ENCODE data around the gene PTK6. TPM values are rescaled to one million over a fixed set of nuclear protein-coding genes. Genes with fewer than 3 reads are reported as not detected.
A peak's percentile ranks its signal among the peaks of the same experiment; 100 is the strongest.

PTK6 gene
- total RNA-seq, 1 donor from 2014 or later = not detected

- intact Hi-C loops (cut with micrococcal nuclease) = no loop called here
- no peak for TF ChIP-seq CTCF (IDR thresholded peaks at IDR 0.05; ENCODE audit: borderline replicate concordance)
- DNase-seq = no peak
- Histone ChIP-seq H3K27ac (replicated peaks) (peak overlapping the region; percentile 94), H3K4me3 (no peak overlapping the region), H3K36me3 (no peaks in the 10 kb centered on the region), H3K9me3 (replicated peaks) (peaks cover 23% of the 10 kb centered on the region), H3K27me3 (ENCODE audit: low read depth) (peaks cover 64% of the 10 kb centered on the region), H3K4me1 (peaks cover 47% of the 10 kb centered on the region)
Measured at GRCh38 chr20:63502671-63503172, 34.5 kb downstream of the PTK6 start.

GRCh38 chr20:63501818-63502670 lies 35.1 kb downstream of the PTK6 start:
- peaks cover 48% of the 10 kb centered on the region for H3K4me1 ChIP-seq
- no peaks in the 10 kb centered on the region for H3K36me3 ChIP-seq
- peak overlapping the region; percentile 94 for H3K27ac ChIP-seq (replicated peaks)
- H3K4me3 ChIP-seq = peak overlapping the region; percentile 23
- H3K27me3 ChIP-seq (ENCODE audit: low read depth) = peaks cover 71% of the 10 kb centered on the region
- peak; percentile 81 for DNase-seq
- TF ChIP-seq CTCF (IDR thresholded peaks at IDR 0.05; ENCODE audit: borderline replicate concordance) = no peak
- H3K9me3 ChIP-seq (replicated peaks) = peaks cover 23% of the 10 kb centered on the region
- intact Hi-C loops (cut with micrococcal nuclease) = no loop called here

GRCh38 chr20:63500902-63501817 lies 36.0 kb downstream of the PTK6 start:
- peaks cover 56% of the 10 kb centered on the region for H3K4me1 ChIP-seq
- peak overlapping the region; percentile 94 for H3K27ac ChIP-seq (replicated peaks)
- peaks cover 22% of the 10 kb centered on the region for H3K9me3 ChIP-seq (replicated peaks)
- TF ChIP-seq CTCF (IDR thresholded peaks at IDR 0.05; ENCODE audit: borderline replicate concordance) = no peak
- H3K27me3 ChIP-seq (ENCODE audit: low read depth) = peaks cover 78% of the 10 kb centered on the region
- DNase-seq = no peak
- H3K4me3 ChIP-seq = peak overlapping the region; percentile 23
- intact Hi-C loops (cut with micrococcal nuclease) = no loop called here
- no peaks in the 10 kb centered on the region for H3K36me3 ChIP-seq

GRCh38 chr20:63500151-63500901 lies 36.9 kb downstream of the PTK6 start:
- intact Hi-C loops (cut with micrococcal nuclease) = no loop called here
- Histone ChIP-seq H3K36me3 (peaks cover 6% of the 10 kb centered on the region), H3K27ac (replicated peaks) (peak overlapping the region; percentile 94), H3K4me1 (peaks cover 64% of the 10 kb centered on the region), H3K4me3 (peak overlapping the region; percentile 77), H3K27me3 (ENCODE audit: low read depth) (peaks cover 82% of the 10 kb centered on the region), H3K9me3 (replicated peaks) (peaks cover 14% of the 10 kb centered on the region)
- no peak for DNase-seq
- no peak for TF ChIP-seq CTCF (IDR thresholded peaks at IDR 0.05; ENCODE audit: borderline replicate concordance)

Data from left ventricle myocardium inferior (tissue), 1 donor.